ENCODE data around the gene NMS. TPM values are rescaled to one million over a fixed set of nuclear protein-coding genes. Genes with fewer than 3 reads are reported as not detected.
"Not testable (repeated sequence)": the region's sequence is repeated elsewhere in the genome, so short reads cannot be mapped to it uniquely, and the experiment has no call there.

The NMS gene
- total RNA-seq, 2 donors from 2014 or later: not detected

GRCh38 chr2:100451092-100451491, 19.2 kb upstream of the NMS start:
- H3K36me3 Mint-ChIP-seq (ENCODE audit: low read depth): no peaks in the 10 kb centered on the region
- TF ChIP-seq CTCF (conservative IDR thresholded peaks at IDR 0.05): no peak

GRCh38 chr2:100451734-100452133, 18.5 kb upstream of the NMS start:
- Histone ChIP-seq H3K9ac (ENCODE audit: extremely low read depth, low read length, poor library complexity, severe bottlenecking) (no peak overlapping the region), H3K9me3 (ENCODE audit: control insufficient read depth, low read length) (peaks cover 35% of the 10 kb centered on the region), H3K36me3 (ENCODE audit: control insufficient read depth, insufficient read depth, low read length) (no peaks in the 10 kb centered on the region), H3K4me3 (ENCODE audit: low read length) (no peak overlapping the region), H3K27me3 (ENCODE audit: control insufficient read depth, insufficient read depth, low read length, poor library complexity, severe bottlenecking) (no peaks in the 10 kb centered on the region), H3K27ac (ENCODE audit: low read depth, low read length) (no peak overlapping the region), H3K4me1 (ENCODE audit: control insufficient read depth, insufficient read depth, low read length) (no peaks in the 10 kb centered on the region)
- Mint-ChIP-seq H3K27me3 (ENCODE audit: insufficient read depth) (peaks cover 7% of the 10 kb centered on the region), H3K4me3 (no peak overlapping the region), H3K9me3 (peaks cover 32% of the 10 kb centered on the region), H3K4me1 (peaks cover 3% of the 10 kb centered on the region), H3K27ac (no peak overlapping the region), H3K36me3 (ENCODE audit: low read depth) (no peaks in the 10 kb centered on the region)
- no peak for DNase-seq
- no peak for TF ChIP-seq CTCF (conservative IDR thresholded peaks at IDR 0.05)

More at GRCh38 chr2:100451092-100451491, 19.2 kb upstream of the NMS start:
- H3K36me3 ChIP-seq (ENCODE audit: control insufficient read depth, insufficient read depth, low read length): no peaks in the 10 kb centered on the region
- no peaks in the 10 kb centered on the region for H3K27me3 ChIP-seq (ENCODE audit: control insufficient read depth, insufficient read depth, low read length, poor library complexity, severe bottlenecking)
- H3K9ac ChIP-seq (ENCODE audit: extremely low read depth, low read length, poor library complexity, severe bottlenecking): no peak overlapping the region
- H3K9me3 Mint-ChIP-seq: peaks cover 31% of the 10 kb centered on the region
- no peaks in the 10 kb centered on the region for H3K4me1 ChIP-seq (ENCODE audit: control insufficient read depth, insufficient read depth, low read length)
- peaks cover 3% of the 10 kb centered on the region for H3K4me1 Mint-ChIP-seq
- no peak overlapping the region for H3K27ac ChIP-seq (ENCODE audit: low read depth, low read length)
- DNase-seq: no peak
- no peak overlapping the region for H3K27ac Mint-ChIP-seq
- H3K4me3 Mint-ChIP-seq: no peak overlapping the region
- WGBS, 2 experiments (ENCODE audit: insufficient coverage in 1 of 2, insufficient read length in 1 of 2): 57 to 80% methylated on average over 3 to 4 of the region's 5 CpGs
- no peak overlapping the region for H3K4me3 ChIP-seq (ENCODE audit: low read length)
- H3K27me3 Mint-ChIP-seq (ENCODE audit: insufficient read depth): peaks cover 7% of the 10 kb centered on the region
- H3K9me3 ChIP-seq (ENCODE audit: control insufficient read depth, low read length): peaks cover 32% of the 10 kb centered on the region

GRCh38 chr2:100453853-100454252, 16.4 kb upstream of the NMS start:
- H3K4me3 Mint-ChIP-seq: no peak overlapping the region
- Histone ChIP-seq H3K27me3 (ENCODE audit: control insufficient read depth, insufficient read depth, low read length, poor library complexity, severe bottlenecking) (no peaks in the 10 kb centered on the region), H3K4me1 (ENCODE audit: control insufficient read depth, insufficient read depth, low read length) (no peaks in the 10 kb centered on the region), H3K36me3 (ENCODE audit: control insufficient read depth, insufficient read depth, low read length) (no peaks in the 10 kb centered on the region), H3K9me3 (ENCODE audit: control insufficient read depth, low read length) (peaks cover 56% of the 10 kb centered on the region), H3K27ac (ENCODE audit: low read depth, low read length) (no peak overlapping the region), H3K4me3 (ENCODE audit: low read length) (no peak overlapping the region), H3K9ac (ENCODE audit: extremely low read depth, low read length, poor library complexity, severe bottlenecking) (no peak overlapping the region)
- H3K36me3 Mint-ChIP-seq (ENCODE audit: low read depth): no peaks in the 10 kb centered on the region
- 77 to 85% methylated on average over 3 to 4 of the region's 4 CpGs for WGBS, 2 experiments (ENCODE audit: insufficient coverage in 1 of 2, insufficient read length in 1 of 2)
- H3K9me3 Mint-ChIP-seq: peaks cover 48% of the 10 kb centered on the region
- H3K27me3 Mint-ChIP-seq (ENCODE audit: insufficient read depth): no peaks in the 10 kb centered on the region
- no peak overlapping the region for H3K27ac Mint-ChIP-seq
- no peak for TF ChIP-seq CTCF (conservative IDR thresholded peaks at IDR 0.05)
- DNase-seq: no peak
- H3K4me1 Mint-ChIP-seq: no peaks in the 10 kb centered on the region

- H3K9me3 ChIP-seq (ENCODE audit: control insufficient read depth, low read length): peaks cover 76% of the 10 kb centered on the region
- H3K36me3 Mint-ChIP-seq (ENCODE audit: low read depth); H3K9ac ChIP-seq (ENCODE audit: extremely low read depth, low read length, poor library complexity, severe bottlenecking); H3K27ac Mint-ChIP-seq; H3K27me3 Mint-ChIP-seq (ENCODE audit: insufficient read depth); DNase-seq; H3K27ac ChIP-seq (ENCODE audit: low read depth, low read length); H3K4me1 ChIP-seq (ENCODE audit: control insufficient read depth, insufficient read depth, low read length); H3K27me3 ChIP-seq (ENCODE audit: control insufficient read depth, insufficient read depth, low read length, poor library complexity, severe bottlenecking); H3K4me3 ChIP-seq (ENCODE audit: low read length); H3K4me1 Mint-ChIP-seq; H3K36me3 ChIP-seq (ENCODE audit: control insufficient read depth, insufficient read depth, low read length); H3K4me3 Mint-ChIP-seq: not testable (repeated sequence)
- H3K9me3 Mint-ChIP-seq: peaks cover 71% of the 10 kb centered on the region
These were observed 13.9 kb upstream of the NMS start for GRCh38 chr2:100456357-100456756.
